ENCODE measurements around the gene BTF3. TPM values are rescaled to one million over a fixed set of nuclear protein-coding genes. Genes with fewer than 3 reads are reported as not detected.

BTF3 gene
- total and polyA plus RNA-seq, 2 of the 13 experiments (the other 11 are each of a cell fraction or from before 2014, with no cell fraction given), result 557 to 698 TPM

DNA sequence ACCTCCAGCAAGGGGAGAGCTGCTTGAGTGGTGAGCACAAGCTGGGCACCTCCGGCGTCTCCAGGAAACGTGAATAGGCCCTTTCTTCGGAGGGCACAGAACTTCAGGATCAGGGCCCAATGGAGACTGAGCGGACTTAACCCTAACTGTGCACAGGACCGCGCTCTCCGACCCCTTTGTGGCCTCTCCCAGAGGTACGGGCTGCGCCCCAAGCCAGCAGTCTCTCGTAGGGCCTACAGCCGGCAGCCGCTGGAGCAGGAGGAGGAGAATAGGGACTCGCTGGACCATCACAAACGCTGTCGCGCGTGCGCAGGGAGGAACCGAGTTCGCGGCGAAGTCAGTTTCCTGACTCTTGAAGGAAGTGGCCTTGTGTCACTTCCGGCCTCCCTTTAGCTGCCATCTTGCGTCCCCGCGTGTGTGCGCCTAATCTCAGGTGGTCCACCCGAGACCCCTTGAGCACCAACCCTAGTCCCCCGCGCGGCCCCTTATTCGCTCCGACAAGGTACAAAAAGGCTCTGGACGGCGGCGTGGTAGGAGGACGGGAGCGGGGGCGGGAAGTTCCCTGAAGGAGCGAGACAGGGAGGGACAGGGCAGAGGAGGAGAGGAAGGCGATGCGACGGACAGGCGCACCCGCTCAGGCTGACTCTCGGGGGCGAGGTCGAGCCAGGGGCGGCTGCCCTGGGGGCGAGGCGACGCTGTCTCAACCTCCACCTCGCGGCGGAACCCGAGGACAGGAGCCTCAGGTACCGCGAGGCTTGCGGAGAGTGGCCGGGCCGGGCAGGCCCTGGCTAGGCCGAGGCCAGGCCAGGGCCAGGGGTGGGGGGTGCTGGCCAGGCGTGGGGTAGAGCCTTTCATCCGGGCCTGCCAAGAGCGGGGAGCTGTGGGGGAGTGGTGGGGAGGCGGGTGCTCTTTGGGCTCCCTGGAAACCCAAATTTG lies at the start of gene BTF3 (continued):
- TF ChIP-seq, protein P1, sequence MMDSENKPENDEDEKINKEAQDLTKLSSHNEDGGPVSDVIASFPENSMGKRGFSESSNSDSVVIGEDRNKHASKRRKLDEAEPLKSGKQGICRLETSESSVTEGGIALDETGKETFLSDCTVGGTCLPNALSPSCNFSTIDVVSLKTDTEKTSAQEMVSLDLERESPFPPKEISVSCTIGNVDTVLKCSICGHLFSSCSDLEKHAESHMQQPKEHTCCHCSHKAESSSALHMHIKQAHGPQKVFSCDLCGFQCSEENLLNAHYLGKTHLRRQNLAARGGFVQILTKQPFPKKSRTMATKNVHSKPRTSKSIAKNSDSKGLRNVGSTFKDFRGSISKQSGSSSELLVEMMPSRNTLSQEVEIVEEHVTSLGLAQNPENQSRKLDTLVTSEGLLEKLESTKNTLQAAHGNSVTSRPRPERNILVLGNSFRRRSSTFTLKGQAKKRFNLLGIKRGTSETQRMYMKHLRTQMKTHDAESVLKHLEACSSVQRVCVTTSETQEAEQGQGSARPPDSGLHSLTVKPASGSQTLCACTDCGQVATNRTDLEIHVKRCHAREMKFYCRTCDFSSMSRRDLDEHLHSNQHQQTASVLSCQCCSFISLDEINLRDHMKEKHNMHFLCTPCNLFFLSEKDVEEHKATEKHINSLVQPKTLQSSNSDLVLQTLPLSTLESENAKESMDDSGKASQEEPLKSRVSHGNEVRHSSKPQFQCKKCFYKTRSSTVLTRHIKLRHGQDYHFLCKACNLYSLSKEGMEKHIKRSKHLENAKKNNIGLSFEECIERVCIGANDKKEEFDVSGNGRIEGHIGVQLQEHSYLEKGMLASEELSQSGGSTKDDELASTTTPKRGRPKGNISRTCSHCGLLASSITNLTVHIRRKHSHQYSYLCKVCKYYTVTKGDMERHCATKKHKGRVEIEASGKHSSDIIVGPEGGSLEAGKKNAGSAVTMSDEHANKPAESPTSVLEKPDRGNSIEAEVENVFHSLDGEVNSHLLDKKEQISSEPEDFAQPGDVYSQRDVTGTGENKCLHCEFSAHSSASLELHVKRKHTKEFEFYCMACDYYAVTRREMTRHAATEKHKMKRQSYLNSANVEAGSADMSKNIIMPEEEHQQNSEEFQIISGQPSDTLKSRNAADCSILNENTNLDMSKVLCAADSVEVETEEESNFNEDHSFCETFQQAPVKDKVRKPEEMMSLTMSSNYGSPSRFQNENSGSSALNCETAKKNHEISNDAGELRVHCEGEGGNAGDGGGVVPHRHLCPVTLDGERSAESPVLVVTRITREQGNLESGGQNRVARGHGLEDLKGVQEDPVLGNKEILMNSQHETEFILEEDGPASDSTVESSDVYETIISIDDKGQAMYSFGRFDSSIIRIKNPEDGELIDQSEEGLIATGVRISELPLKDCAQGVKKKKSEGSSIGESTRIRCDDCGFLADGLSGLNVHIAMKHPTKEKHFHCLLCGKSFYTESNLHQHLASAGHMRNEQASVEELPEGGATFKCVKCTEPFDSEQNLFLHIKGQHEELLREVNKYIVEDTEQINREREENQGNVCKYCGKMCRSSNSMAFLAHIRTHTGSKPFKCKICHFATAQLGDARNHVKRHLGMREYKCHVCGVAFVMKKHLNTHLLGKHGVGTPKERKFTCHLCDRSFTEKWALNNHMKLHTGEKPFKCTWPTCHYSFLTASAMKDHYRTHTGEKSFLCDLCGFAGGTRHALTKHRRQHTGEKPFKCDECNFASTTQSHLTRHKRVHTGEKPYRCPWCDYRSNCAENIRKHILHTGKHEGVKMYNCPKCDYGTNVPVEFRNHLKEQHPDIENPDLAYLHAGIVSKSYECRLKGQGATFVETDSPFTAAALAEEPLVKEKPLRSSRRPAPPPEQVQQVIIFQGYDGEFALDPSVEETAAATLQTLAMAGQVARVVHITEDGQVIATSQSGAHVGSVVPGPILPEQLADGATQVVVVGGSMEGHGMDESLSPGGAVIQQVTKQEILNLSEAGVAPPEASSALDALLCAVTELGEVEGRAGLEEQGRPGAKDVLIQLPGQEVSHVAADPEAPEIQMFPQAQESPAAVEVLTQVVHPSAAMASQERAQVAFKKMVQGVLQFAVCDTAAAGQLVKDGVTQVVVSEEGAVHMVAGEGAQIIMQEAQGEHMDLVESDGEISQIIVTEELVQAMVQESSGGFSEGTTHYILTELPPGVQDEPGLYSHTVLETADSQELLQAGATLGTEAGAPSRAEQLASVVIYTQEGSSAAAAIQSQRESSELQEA (CRISPR knock-in tag; IDR thresholded peaks at IDR 0.05; ENCODE audit: not compliant biosample characterization), result peak; percentile 74
- TF ChIP-seq, protein P2, sequence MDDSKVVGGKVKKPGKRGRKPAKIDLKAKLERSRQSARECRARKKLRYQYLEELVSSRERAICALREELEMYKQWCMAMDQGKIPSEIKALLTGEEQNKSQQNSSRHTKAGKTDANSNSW (CRISPR knock-in tag; IDR thresholded peaks at IDR 0.05; ENCODE audit: borderline replicate concordance), result peak; percentile 86; the same call in 1 of the 2 replicates
- no peak for TF ChIP-seq ZNF335 (CRISPR knock-in tag; IDR thresholded peaks at IDR 0.05)
- no peak for TF ChIP-seq MAFG (CRISPR knock-in tag; IDR thresholded peaks at IDR 0.05)
- TF ChIP-seq ZNF777 (CRISPR knock-in tag; IDR thresholded peaks at IDR 0.05), result 0 out of 2 replicates have a peak, but pooled peaks have one; percentile 43
- no peak for TF ChIP-seq SP140L (CRISPR knock-in tag; IDR thresholded peaks at IDR 0.05; ENCODE audit: borderline replicate concordance)
- TF ChIP-seq ZNF33A (CRISPR knock-in tag; IDR thresholded peaks at IDR 0.05; ENCODE audit: borderline replicate concordance), result 0 out of 2 replicates have a peak, but pooled peaks have one; percentile 45
- no peak for TF ChIP-seq FOXK2 (IDR thresholded peaks at IDR 0.05)
- TF ChIP-seq, protein P3, sequence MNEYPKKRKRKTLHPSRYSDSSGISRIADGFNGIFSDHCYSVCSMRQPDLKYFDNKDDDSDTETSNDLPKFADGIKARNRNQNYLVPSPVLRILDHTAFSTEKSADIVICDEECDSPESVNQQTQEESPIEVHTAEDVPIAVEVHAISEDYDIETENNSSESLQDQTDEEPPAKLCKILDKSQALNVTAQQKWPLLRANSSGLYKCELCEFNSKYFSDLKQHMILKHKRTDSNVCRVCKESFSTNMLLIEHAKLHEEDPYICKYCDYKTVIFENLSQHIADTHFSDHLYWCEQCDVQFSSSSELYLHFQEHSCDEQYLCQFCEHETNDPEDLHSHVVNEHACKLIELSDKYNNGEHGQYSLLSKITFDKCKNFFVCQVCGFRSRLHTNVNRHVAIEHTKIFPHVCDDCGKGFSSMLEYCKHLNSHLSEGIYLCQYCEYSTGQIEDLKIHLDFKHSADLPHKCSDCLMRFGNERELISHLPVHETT (CRISPR knock-in tag; conservative IDR thresholded peaks at IDR 0.05), result 0 out of 2 replicates have a peak, but pooled peaks have one; percentile 27
- TF ChIP-seq, protein P4, sequence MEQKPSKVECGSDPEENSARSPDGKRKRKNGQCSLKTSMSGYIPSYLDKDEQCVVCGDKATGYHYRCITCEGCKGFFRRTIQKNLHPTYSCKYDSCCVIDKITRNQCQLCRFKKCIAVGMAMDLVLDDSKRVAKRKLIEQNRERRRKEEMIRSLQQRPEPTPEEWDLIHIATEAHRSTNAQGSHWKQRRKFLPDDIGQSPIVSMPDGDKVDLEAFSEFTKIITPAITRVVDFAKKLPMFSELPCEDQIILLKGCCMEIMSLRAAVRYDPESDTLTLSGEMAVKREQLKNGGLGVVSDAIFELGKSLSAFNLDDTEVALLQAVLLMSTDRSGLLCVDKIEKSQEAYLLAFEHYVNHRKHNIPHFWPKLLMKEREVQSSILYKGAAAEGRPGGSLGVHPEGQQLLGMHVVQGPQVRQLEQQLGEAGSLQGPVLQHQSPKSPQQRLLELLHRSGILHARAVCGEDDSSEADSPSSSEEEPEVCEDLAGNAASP (CRISPR knock-in tag; IDR thresholded peaks at IDR 0.05; ENCODE audit: borderline replicate concordance), result 0 out of 2 replicates have a peak, but pooled peaks have one; percentile 38
- peak; percentile 18; the same call in 1 of the 2 replicates for TF ChIP-seq ZNF766 (CRISPR knock-in tag; IDR thresholded peaks at IDR 0.05; ENCODE audit: borderline replicate concordance)
- TF ChIP-seq ESRRA (CRISPR knock-in tag; IDR thresholded peaks at IDR 0.05; ENCODE audit: low read depth), result no peak; the same call in none of the 2 replicates
- no peak for TF ChIP-seq CHD4 (IDR thresholded peaks at IDR 0.05; ENCODE audit: borderline replicate concordance, low read length)
- peak; percentile 89 for TF ChIP-seq SALL1 (CRISPR knock-in tag; IDR thresholded peaks at IDR 0.05)
- TF ChIP-seq KLF12 (CRISPR knock-in tag; IDR thresholded peaks at IDR 0.05; ENCODE audit: borderline replicate concordance), result peak; percentile 72; the same call in 1 of the 2 replicates
- TF ChIP-seq ZNF20 (CRISPR knock-in tag; IDR thresholded peaks at IDR 0.05), result no peak
- TF ChIP-seq ZNF605 (CRISPR knock-in tag; IDR thresholded peaks at IDR 0.05), result peak; percentile 56; the same call in 1 of the 2 replicates
